GM19463 (cell line): ENCODE results near the gene BSDC1.
"Not testable (repeated sequence)": the region's sequence is repeated elsewhere in the genome, so short reads cannot be mapped to it uniquely, and the experiment has no call there.

Experiments
- ATAC-seq: cut with Tn5 transposase; IDR thresholded peaks from one replicate; pipeline ENCODE4 v1.9.1; 2021; ENCODE audit warnings: mild to moderate bottlenecking, moderate library complexity; ENCODE audit not compliant: unreplicated experiment

The BSDC1 gene, protein sequence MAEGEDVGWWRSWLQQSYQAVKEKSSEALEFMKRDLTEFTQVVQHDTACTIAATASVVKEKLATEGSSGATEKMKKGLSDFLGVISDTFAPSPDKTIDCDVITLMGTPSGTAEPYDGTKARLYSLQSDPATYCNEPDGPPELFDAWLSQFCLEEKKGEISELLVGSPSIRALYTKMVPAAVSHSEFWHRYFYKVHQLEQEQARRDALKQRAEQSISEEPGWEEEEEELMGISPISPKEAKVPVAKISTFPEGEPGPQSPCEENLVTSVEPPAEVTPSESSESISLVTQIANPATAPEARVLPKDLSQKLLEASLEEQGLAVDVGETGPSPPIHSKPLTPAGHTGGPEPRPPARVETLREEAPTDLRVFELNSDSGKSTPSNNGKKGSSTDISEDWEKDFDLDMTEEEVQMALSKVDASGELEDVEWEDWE

DNA sequence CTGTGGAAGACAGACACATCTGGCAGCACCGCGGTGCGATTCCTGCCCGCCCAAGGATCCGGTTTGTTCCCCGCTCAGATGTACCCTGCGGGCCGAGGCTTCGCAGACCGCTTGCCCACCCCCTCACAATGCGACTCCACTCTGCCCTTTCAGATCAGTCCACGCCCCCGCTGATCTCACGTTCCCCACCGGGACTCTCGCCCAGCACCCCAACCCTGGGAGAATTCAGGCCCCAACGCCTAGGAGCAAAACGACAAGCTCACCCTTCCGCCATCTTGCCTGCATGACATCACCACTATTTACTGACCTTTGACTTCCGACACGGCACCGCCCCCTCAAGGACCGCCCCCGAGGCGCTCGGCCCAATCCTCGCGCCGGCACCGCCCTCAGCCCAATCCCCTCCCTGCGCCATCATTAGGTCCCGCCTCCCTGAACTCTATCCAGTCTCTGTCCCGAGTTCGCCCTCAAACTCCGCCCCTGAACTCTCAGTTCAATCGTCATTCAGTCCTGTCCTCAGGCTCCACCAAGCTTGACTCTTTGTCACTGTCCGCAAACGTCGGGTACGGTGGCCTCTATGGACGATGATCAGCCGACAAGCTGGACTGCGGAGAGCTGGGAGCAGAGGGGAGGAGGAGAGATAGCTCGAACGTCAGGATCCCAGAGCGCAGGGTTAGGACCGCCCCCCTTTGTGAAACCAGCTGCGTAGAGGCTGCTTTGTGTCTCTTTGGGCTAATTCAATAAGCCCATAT, at the start of gene BSDC1:
TSS of gene BSDC1 (minus strand) at position 301 of the 749 bp plus-strand sequence. CDS start at position 274, 27 bp downstream.
- ATAC-seq = peak; percentile 94

DNA sequence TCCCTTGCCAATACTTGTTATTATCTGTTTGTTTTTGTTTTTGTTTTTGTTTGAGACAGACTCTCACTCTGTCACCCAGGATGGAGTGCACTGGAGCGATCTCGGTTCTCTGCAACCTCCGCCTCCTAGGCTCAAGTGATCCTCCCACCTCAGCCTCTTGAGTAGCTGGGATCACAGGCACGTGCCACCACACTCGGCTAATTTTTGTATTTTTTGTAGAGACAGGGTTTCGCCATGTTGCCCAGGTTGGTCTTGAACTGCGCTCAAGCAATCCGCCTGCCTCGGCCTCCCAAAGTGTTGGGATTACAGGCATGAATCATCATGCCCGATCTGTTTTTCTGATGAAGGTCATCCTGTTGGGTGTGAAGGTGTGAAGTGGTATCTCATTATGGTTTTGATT, 47.2 kb upstream of the BSDC1 start:
- ATAC-seq = not testable (repeated sequence)

DNA sequence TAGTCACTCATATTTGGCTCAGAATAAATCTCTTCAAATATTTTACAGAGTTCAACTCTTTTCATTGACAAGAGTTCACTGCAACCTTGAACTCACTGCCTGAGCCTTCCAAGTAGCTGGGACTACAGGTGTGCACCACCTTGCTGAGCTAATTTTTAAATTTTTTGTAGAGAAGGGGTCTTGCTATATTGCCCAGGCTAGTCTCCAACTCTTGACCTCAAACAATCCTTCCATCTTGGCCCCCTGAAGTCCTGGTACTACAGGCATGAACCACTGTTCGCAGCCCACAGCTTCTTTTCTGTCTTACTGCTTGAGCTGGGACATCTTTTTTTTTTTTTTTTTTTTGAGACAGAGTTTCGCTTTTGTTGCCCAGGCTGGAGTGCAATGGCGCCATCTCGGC, 44.5 kb upstream of the BSDC1 start:
- not testable (repeated sequence) for ATAC-seq

DNA sequence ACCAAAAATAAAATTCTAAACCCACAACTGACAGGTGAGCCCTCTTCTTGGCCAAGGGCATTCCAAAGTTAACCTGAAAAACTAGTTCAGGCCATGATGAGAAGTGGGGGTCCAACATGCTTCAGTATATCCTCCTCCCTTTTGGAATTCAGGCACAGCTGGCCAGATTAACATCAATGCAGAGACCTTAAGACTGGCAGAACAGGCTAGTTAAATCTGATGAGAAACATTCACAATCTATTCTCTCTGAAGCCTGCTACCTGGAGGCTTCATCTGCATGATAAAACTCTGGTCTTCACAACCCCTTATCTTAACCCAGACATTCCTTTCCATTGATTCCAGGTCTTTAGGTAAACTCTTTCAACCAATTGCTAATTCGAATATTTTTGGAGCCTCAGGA, 43.9 kb upstream of the BSDC1 start:
- ATAC-seq = no peak

DNA sequence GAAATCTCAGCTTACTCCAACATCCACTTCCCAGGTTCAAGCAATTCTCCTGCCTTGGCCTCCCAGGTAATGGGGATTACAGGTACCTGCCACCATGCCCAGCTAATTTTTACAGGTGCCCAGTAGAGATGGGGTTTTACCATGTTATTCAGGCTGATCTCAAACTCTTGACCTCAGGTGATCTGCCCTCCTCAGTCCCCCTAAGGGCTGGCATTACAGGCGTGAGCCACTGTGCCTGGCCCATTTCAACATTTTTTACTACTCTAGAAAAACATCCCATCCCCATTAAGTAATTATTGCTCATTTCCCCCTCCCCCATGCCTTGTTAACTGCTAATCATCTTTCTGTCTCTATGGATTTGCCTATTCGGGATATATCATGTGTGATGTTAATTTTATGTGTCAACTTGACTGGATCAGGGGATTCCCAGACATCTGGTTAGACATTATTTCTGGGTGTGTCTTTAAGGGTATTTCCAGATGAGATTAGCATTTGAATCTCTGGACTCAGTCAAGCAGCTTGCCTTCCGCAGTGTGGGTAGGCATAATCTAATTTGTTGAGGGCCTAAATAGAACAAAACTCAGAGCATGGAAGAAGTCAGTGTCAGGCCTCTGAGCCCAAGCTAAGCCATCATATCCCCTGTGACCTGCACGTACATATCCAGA, 37.6 kb upstream of the BSDC1 start:
- ATAC-seq = no peak

DNA sequence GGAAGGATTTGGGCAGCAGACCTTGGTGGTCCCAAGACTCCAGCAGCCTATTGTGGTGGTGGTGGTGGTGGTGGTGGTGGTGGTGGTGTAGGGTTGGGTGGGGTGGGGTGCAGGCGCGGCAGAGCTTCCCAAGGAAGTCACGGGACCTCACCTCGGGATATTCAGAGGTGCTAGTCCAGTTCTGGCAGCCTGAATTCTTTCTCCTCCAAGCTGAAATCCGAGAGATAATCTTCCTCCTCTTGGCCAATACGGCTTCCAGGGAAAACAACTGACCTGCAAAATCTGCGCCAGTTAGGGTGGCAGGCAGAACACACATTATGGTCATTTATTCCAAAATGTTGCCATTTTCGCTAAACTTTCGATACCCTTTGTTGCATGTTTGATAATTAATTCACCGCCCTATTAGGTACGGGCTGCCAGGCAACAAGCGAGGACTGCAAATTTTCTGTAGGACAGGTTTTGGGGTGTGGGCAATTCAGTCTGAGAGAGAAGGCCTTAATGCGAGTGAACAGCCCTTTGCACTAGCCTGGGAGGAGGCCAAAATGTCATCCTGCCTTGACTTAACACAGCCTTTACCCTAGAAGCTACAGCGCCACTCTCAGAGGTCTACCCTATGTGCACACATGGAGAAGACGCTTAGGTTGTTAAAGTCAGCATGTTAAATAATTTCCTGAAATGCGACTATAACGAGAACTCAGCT, 33.2 kb upstream of the BSDC1 start:
- no peak for ATAC-seq

DNA sequence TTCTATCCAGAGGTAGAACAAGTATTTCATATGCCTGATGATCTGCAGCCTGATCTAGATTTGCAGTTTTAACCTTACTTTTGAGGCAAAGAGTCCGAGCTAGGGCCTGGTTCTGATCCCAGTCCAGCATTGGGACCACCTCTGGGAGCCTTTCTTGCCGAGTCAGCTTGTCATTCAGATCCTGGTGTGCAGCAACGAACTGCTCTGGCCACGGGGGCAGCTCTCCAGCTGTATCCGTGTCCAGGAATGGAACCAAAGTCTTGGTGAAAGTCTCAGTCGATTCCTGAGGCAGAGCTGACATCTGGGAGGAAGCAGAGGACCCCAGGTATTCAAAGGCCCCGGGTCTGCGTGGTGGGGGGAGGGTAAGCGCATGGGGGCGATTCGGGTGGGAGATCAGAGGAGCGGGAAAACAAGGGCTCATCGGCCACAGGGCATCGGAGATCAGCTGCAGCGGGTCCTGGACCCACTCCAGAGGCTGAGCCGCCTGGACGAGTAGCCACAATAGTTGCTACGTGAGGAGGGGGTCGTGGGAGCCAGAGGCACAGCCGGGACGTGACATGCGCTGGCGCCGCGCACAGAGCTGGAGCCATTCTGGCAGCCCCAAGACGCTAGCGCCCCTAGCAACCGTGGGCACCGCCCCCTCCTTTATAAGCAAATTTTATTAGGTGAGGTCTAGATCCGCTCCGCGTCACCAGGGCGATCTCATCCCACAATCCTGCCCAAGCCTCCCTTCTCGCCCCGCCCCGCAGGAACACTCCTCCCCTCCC, 32.4 kb upstream of the BSDC1 start:
- no peak for ATAC-seq

DNA sequence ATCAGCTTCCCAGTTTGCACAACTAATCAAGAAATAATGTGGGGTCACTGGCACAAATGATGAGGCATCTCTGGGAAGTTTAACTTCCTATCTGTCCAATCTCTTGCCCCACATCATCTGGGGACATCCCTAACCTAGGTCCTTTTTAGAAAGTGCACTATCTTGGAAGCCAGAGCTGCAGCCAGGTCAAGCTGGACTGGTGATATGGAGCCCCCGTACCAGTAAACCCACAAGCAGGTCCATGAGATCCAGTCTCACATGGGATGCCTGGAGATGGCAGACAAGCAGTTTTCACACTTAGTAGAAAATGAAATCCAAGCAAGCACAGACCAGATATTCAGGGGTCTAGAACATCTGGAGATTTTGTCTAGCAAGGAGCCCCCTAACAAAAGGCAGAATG, 27.5 kb upstream of the BSDC1 start:
- ATAC-seq = no peak

DNA sequence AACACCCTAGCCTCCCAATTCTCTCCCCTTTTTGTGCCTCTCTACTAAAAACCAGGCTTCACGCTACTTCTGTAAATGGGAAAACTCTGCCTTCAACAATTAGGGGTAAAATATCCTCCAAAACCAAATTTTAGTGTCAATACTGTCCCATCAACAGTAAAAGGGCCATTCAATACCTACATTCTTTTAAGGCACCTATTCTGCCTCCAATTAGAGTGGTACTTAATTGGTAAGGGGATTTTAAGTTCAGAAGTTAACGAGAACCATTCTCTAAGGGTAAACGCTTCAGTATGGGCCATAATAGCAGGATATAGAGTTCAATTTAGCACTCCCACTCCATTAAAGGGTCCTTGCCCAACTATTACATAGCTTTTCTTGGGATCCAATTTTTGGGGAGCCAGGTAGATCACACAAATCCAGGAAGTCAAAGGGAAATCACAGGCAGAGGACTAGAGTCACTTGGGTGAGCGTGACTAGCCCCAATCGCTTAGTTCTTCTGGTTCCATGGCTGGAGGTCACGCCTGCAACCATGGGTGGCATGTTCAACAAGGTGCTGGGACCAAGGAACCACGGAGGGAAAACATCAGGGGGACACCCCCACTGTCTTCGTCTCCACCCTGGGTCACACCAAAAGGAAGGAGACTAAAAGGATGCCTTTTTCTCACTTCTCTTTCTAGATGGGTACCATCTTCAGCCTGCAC, 20.1 kb upstream of the BSDC1 start:
- ATAC-seq = no peak

DNA sequence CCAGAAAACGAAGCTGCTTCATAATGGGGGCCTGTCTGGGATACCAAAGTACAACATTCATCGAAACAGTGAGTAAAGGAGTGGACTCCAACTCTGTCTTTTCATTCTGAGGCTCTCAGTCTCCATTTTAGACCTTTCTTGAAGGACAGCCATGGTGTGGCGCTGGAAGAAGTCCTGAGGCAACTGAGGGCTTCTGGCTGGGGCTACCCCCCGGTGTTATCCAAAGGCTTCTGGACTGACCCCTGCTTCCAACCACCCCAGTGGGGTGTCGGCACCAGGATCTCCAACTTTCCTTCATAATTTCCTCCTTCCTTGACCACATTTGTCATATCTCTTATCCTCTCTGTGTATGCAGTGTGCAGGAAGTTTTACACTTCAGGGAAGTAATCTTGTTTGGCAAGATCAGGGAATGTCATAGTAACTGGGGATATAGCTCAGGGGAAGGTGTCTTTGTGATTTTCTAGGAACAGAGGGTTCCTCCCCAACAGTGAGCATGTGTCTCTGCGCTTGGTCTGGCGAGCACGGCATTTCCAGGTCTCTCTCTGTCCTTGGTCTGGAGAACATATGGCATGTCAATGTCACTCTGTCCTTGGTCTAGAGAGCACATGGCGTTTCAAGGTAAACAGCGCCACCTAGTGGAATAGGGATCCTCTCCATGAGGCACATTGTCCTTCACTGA, 19.4 kb upstream of the BSDC1 start:
- no peak for ATAC-seq

DNA sequence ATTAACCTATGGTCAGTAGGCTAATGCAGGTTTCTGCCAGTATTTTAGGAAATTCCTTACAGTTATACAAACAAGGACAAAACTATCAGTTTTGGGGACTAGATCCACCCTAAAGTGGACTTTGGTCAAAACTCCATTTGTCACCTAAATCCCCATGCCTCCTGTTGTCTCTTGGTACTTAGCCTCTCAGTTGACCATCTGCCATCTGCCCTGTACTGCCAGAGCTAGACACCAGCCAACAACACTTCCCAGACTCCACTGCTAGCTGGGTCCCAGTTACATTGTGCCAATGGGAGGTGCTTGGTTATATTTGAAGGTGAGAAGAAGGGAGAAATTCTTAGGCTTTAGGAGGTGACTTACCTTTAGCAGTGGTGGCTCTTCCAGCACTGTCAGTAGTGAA, 17.0 kb upstream of the BSDC1 start:
- ATAC-seq = no peak

DNA sequence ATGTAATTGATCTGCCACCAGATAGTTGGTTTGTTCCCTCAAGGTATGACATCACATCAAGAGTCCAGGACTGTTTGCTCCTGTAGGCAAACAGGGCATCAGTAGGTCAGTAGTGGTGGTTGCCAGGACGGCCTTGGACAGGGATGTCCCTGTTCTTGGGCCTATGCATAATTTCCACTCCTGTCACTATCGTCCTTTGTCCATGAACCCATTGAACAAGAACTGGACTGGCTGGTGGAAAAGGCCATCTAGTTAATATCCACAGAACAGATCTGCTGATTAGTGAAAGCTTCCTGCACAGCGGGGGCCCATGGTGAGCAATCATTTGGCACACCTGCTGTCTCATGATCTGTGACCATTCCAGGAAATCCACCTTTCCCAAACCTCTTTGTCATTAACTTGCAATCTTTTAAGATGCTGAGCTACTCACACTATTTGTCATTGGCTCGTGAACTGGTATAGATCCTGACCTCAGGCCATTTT, 12.4 kb upstream of the BSDC1 start:
- ATAC-seq = no peak

DNA sequence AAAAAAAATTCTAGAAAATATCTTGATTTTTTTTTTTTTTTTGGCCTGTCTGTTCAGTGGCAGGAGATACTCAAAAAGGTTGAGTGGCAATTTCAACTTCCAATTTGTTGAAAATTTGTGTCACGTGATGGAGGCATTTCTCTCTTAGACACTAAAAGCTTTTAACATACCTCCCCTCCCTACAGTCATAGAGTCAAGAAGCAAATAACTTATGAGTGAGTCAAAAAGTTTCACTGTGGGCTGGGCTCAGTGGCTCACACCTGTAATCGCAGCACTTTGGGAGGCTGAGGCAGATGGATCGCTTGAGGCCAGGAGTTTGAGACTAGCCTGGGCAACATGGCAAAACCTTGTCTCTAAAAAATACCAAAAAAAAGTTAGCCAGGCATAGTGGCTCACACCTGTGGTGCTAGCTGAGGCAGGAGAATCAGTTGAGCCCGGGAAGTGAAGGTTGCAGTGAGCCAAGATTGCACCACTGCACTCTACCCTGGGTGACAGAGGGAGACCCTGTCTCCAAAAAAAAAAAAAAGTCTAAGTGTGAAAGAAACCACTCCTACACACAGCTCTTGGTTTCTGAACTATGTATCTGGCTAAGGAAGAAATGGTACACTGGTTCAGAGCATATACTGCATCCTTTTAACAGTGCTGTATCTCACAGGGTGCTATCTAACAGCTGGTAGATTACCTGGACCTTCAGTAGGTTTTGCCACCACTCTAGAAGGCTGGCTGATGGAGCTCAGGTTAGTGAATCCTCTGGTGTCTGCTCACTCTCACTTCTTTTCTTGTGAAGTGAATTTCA, 11.6 kb upstream of the BSDC1 start:
- no peak for ATAC-seq

DNA sequence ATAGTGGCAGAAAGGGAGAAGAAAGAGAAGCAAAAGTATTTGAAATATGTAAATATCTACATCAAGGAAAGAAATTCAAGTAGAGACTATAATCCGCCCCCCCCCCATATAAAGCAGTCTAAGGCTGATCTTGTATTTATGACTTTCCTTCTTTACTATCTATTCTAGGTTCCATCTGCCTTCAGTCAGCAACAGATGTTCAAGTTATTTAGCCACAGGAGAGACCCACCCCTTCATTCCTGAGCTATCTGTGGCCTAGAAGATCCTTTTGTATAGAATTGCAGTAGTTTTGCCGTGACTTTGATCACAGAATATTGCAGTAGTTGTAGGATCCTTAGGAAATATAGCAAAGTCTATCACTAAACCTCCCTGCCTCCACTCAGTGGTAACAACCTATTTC, 10.7 kb upstream of the BSDC1 start:
- ATAC-seq = no peak

DNA sequence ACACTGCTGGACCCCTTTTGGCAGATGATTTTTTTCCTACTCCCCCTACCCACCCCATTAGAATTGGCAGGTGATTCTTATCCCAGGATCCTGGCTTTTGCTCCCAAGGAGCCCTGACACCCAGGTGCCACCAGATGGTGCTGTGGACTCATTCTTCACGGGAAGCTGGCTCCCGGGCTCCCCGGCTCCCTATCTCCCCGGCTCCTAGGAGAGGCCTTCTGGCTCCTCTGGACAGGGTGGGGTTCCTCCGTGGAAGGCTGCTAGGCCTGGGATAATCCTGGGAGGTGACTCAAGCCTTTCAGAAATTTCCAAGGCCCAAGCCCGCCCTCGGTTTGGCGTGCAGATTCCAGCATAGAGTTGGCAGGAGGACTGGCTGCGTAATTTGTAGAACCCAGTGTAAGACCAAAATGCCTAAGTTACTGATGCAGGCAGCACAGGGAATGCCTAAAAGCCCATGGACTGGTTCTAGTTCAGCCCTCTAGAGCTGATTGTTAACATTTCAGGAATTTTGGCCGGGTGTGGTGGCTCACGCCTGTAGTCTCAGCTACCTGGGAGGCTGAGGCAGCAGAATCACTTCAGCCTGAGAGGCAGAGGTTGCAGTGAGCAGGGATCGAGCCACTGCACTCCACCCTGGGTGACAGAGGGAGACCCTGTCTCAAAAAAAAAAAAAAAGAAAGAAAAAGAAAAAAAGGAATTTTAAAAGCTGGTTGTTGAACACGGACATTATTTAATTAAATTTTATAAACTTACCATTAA, 6.8 kb upstream of the BSDC1 start:
- ATAC-seq = no peak

DNA sequence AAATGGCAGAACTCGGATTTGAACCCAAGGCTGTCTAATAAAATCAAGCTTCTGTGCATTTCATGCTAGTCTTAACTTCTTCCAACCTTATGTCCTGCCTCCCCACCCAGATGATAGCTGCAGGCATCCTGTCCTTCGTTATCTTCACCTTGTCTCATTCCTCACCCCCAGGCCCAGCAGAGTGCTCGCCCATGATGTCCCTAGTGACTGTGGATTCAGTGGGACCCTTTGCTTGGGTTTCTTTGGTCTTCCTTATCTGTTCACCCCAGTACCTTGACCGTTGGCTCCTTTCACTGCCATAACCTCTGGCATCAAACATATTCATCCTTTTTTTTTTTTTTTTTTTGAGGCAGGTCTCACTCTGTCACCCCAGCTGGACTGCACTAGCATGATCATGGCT, 5.6 kb upstream of the BSDC1 start:
- ATAC-seq = no peak

DNA sequence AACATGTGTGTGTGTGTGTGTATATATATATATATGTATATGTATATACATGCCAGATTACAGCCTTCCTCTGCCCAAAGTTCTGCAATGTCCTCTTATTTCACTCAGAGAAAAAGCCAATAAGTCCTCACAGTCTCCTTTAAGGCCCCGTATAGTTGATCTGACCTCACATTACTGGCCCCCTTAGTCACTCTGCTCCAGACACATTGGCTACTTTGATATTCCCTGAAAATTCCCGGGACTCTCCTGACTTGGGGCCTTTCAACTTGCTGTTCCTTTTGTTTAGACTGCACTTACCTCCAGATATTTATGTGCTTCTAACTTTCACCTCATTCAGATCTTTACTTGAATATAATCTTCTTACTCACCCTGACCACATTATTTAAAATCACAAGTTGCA, 4.2 kb upstream of the BSDC1 start:
- no peak for ATAC-seq

DNA sequence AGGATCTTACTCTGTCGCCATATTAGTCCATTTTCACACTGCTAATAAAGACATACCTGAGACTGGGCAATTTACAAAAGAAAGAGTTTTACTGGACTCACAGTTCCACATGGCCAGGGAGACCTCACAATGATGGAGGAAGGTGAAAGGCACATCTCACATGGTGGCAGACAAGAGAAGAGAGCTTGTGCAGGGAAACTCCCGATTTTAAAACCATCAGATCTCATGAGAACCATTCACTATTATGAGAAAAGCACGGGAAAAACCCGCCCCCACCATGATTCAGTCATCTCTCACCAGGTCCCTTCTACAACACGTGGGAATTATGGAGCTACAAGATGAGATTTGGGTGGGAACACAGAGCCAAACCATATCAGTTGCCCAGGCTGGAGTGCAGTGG, 2.3 kb upstream of the BSDC1 start:
- not testable (repeated sequence) for ATAC-seq
